NCI-H2029 (cell line): ENCODE data around the gene PDE9A.
"Not testable (repeated sequence)": the region's sequence is repeated elsewhere in the genome, so short reads cannot be mapped to it uniquely, and the experiment has no call there.

Source experiments
- DNase-seq: peaks from one replicate; lab custom pipeline; 2025; lab: John Stamatoyannopoulos, UW

Gene PDE9A

DNA sequence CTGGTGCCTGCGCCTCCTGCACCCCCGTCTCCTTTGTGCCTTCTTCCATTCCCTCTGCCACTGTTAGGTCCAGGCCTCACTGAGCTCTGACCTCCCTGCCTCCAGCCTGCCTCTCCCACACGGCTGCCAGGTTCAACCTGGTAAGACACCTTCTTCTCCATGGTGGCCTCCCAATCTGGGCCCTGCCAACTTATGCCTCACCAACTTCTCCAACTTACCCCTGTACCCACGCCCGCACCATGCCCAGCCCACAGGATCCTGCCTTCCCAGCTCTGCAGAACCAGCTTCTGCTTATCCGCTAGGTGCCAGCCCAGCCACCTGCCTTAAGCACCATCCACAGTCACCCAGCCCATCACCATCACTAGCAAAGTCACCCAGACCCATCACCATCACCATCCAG is 37.2 kb downstream of the PDE9A start:
- DNase-seq = no peak

DNA sequence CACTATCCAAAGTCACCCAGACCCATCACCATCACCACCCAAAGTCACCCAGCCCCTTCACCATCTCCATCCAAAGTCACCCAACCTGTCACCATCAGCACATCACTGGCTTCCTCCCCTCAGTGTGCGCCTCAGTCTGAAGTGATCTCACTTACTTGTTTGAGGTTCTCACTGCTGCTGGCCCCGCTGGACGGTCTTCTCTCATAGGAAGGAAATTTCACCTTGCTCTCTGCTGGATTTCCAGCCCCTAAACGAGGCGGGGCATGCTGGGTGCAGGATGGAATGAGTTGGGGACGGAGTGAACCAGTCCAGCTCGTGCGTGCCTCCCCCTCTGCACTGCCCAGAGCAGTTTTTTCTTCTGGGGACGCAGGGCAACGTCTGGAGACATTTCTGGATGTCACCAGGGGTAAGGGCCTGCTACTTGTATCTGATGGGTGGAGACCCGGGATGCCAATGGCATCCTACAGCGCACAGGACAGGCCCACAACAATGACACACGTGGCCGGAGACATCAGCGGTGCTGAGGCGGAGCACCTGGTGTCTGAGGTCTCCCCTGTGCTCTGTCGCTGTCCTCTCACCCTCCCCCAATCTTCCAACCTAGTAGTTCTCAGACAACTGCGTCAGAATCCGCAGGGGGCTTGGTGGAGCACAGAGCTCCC is 38.6 kb downstream of the PDE9A start:
- DNase-seq = no peak

DNA sequence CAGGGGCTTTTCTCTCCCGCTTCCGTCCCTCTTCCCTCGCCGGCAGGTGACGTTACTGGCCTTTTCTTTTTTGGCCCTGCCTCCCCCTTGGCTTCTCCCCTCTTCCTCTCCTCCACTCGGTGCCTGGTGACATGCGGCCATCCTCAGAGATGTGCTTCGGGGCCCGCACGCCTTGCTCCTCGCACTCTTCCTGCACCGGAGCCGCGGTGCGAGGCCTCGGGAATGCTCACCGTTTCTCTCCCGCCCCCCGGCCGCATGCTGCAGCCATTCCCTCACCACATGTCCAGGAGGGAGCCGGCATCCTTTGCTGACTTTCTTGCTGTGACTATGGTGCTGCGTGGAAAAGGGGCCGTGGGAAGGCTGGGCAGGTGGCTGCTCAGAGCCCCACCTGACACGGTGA is 39.3 kb downstream of the PDE9A start:
- DNase-seq = no peak

DNA sequence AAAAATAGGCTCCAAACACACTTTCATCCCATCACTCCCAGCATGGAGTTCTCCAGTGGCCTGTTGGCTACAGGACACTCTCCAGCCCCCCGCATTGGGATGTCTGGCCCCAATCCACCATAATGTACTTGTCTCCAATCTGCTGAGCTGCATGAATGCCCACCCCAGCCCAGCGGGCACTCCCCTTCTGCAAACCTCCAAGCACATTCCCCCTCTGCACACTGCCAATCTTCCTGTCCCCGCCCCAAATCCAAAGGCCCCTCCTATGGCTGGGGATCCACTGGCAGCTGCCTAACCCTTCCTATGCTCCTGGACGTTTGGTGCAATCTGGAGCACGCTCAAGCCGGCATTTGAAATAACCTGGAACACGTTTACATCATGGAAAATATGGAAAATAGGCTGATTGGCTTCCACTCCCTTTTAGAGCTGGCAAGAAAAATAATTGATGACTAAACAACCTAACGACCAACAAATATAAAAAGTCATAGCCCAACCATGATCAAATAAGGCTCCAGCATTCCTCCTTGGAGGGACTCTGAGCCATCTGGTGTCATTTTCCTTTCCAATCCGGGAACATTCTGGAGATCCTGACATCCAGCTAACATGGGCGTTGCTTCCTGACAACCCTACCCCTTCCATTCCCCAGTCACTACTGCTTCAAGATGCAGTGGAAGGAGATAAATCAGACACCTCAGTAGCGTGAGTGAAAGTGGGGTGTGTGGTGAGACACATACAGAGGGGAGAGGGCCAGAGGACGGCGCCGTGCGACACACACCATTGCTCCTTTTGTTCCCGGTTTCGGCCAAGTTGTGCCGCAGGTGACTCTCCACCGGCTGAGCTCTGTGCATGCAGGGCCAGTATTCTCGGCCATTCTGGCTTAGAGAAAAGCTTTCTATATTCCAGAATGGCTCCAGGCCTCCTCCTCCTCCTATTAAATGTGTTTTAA is 41.6 kb downstream of the PDE9A start:
- no peak for DNase-seq

DNA sequence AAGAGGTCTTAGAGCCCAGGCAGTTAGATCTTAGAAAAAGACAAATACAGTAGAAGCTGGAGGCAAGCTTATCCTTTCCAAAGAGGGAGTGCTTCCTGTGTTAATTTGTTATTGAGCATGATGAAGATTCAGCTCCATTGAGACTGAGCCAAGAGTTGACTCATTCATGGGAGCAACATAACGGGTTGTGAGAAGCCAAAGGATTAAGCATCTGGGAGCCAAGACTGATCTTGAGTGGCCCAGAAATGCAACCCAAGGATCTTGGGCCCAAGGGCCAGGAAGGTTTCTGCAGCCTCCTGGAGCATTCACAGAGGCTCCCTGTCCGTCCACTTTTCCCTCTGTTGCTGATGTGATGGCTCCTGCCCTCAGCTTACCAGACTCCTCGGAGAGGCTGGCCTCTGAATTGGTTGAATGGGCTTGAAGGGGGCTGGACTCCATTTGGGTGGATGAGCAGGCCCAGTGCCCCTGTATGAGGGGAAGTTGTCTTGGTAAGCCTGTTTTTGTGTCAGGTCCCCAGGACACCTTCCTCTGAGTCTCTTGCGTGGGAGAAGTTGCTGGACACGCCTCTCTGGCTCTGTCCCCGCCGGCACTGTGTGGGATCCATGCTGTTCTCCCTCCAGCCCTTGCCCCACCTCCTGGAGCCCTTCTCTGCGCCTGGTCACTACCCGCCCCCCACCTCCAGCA is 42.4 kb downstream of the PDE9A start:
- DNase-seq = peak; percentile 4

DNA sequence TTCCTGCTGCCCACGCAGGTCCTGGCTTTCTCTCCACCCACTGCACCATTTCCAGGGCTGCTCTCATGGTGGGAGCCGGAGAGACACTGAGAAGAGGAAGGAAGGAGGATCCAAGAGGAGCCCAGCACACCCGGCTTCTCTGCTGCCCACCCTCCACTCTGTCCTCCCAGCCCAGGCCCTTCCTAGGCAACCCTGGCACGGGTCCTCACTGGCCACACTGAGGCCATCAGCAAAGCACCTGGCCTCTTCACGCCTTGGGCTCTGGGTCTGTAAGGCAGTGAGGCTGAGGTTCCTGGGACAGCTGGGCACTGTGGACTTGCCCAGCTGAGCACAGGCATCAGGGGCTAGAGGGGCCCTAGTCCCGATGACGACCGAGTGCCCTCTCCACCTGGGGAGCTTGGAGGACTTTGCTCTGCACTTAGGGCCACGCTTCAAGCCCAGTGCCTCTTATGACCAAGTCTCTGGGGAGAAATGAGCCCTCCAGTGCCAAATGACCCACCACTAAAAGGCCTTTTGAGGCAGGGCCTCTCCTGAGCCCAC is 43.1 kb downstream of the PDE9A start:
- DNase-seq = no peak

DNA sequence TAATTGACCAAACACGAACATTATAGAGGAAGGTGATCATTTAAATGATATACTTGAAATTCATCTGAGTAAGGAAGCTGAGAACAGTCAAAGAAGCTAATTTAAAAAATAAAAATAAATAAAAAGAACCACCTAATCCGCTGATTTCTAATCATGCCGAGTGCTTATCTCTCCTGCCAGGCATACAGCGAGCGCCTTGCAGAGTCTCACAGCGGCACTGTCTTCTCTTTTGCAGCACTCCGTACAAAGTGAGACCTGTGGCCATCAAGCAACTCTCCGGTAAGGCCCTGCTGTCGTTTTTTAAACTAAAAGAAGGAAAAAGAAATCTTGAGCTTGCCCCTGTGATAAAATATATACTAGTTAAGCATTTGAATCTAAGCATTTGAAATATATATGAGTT is 45.3 kb downstream of the PDE9A start:
- DNase-seq = no peak

DNA sequence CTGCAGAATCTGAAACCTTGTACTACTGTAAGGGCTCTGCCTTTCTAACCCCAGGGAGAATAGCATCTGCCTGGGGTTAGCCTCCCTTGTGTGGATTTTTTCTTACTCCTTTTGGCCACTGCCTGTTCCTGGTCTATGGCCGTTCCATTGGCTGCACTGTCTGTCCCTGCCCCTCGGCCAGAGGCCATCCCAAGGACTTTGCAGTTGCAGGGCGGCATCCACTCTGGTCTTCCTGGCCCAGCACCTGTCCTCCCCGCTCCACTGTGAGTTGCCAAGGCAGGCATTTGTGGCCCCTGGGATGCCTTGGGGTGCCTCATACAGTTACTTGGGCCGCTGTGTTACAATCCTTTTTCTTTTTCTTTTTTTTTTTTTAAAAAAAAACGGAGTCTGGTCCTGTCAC is 45.8 kb downstream of the PDE9A start:
- no peak for DNase-seq

DNA sequence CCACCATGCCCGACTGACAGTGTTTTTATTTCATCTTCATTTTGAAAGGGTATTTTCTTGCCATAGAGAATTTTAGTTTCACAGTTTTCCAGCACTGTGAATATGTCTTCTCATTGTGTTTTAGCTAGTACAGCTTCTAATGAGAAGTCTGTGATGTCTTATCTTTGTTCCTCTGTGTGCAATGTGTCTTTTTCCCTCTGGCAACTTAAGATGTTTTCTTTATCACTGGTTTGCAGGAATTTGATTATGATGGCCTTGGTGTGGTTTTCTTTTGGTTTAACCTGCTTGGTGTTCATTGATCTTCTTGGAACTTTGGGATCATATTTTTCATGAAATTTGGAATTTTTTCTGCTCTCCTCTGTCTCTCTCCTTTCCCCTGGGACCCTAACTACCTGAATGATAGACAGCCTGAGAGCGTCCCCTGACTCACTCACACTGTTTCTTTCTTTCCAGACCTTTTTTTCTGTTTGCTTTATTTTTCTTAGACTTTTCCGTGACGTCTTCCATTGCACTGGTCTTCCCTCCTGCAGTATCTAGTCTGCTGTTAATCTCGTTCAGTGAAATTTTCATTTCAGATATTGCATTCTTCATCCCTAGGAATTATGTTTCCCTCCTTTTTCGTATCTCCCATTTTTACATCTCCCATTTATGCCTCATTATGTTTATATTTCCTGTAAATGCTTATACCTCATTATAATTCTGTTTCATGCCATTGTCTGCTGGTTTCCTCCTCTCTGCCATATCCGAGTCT is 48.5 kb downstream of the PDE9A start:
- no peak for DNase-seq

DNA sequence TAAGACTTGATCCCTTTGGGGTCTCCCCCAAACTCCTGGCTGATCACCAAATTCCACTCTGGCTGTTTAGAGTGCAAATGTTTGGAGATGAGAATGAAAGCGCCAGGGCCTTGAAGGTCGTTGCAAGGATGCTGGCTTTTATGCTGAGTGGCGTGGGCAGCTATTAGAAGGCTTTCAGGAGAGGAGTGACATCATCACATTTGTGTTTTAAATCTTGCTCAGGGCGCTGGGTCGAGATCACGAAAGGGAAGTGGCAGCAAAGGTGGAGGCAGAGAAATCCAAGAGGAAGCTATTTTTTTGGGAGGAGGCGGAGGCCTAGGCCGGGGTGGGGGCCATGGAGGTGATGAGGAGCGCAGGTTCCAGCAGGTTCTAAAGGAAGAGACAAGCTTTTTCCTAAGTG is 49.3 kb downstream of the PDE9A start:
- DNase-seq = no peak

DNA sequence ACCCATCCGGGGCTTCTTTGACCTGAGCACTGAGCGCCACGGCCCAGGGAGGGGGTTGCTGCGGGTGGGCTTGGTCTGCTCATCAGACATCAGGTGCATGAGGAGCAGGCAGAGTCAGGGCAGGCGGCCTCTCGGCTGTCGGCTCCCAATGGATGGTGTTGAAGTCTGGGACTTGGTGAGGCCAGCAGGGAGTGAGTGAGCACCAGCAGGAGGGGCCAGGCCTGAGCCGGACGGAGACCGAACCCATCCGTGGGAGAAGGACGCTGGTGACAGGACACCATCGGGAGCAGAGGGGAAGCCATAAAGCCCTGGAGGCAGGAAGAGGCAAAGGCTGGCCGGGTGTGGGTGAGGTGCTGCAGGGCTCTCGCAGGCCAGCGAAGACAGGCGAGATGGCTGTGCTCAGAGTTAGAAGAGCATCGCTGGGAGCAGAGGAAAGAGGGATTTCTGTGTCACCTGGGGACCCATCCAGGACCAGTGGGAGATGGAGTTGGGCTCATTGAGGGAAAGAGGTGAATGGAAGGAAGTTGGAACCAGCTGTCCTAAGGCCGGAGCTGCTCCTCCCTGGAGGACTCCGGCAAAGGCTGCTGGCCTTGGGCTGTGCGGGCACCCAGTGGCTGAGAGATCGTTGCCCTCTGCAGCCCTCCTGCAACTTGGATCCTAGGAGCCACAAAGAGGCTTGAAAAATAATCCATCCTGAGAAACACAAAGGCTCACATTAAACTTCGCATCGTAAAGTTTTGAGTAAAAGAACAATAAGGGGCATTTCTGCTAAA is 49.9 kb downstream of the PDE9A start:
- no peak for DNase-seq

DNA sequence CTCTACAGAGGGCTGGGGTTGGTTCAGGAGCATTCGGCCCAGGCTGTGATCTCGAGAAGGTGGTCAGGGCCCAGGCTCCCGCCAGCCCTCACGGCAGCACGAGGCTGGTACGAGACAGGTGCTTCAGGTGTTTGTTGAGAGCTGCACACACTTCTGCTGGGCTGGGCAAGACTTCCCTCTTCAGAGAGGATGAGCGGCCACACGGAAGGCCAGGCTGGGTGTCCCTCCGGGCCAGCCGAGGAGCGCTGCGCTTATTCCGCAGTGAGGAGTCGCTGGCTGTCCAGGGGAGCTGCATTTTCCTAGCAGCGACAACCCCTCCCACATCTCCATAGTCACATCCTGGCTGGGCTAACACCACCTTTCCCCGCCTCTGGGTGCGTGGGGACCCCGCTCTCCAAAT is 50.5 kb downstream of the PDE9A start:
- no peak for DNase-seq

DNA sequence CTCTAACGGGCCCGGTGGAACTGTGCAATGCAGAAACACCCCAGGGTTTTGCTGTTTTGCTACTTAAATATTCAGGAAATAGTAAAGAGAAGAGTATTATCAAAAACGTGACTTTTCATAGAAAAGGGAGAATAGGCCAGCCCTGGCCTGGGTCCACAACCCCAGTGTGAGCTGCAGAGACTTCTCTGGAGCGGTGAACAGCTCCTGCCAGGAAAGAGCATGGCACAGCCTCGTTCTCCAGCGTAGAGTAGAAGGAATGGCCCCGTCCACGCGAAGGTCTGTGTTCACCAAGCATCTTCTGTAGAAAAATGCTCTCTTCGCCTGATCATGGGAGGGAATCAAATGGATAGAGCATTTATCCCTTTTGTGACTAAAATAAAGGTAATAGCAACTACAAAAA is 51.4 kb downstream of the PDE9A start:
- no peak for DNase-seq

DNA sequence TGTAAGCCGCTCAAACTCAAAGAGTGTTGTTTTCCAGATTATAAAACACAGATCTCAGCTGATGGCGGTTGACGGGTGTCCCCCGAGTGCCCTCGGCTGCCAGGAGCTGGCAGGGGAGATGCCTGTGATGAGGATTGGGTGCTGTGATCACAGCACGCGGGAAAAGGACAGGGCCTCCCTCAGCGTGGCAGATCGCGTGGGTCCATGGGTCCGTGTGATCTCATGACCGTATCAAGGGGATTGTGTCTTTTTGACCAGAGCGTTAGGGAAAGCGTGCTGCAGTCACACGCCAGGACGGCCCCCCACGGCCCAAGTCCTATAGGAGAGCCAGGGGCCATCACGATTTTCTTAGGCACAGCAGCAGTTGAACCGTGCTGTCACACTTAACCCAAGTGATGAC is 51.9 kb downstream of the PDE9A start:
- no peak for DNase-seq

DNA sequence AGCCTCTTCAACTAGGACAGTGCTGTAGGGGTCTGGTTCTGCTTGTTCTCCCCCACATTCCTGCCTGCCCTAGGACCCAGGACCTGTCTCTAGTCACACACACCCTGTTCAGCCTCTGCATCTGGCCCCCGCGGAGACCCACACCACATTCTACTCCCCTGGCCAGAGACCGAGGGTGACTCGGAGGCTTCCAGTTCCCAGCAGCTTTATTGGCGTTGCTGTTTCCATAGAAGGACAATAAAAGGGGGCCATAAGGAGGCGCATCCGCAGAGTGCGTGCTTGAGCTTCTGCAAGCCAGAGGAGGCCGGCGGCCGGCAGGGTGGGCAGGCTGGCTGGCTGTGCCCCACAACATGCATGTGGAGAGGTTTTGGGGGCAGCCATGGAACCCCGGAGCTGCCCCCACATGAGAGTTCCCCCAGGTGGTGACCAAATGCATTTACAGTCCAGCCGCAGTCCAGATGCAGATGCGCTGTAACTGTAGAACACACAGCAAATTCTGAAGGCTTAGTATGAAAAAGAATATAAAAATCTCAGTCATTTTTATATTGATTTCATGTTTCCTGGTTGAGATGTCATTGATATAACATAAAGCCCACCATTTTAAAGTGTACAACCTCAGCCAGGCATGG is 52.4 kb downstream of the PDE9A start:
- no peak for DNase-seq

DNA sequence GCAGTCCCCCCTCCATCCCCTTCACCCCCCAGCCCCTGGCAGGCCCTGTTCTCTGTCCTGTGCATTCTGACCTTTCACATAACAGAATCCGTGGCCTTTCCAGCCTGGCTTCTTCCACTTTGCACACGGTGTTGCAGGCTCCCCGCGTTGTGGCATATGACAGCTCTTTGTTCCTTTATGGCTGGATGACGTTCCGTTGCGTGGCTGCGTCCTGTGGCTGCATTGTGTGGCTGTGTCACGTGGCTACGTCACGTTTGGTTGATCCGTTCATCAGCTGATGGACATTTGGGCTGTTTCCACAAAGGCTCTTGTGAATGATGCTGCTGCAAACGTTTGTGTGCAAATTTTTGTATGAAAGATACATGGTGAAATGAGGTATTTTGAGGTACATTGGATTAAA is 53.3 kb downstream of the PDE9A start:
- no peak for DNase-seq

DNA sequence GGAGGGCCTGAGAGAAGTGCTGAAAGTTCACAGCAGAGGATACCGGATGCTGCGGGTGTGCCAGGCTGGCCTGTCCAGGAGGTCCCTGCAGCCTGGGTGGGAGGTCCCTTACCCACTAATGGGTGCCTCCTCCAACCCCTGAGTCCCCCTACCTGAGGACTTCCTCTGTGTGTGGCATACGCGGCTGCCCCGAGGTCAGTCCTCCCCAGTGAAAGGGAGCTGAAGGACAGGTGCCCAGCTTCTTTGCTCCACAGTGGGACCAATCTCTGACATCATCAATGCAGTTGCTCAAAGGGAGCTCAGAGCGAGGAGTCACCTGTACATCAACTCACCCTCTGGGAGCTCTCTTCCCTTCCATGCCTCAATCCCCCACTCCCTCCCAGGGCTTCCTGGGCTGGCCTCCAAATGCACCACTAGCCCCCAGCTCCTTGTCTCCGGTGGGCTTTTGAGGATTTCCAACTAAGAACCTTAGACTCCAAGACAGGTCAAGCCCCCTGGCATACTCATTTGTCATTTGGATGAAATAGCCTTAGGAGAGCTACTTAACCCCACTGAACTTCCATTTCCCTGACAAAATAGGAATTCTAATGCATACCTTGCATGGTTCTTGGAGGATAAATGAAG is 53.9 kb downstream of the PDE9A start:
- no peak for DNase-seq

DNA sequence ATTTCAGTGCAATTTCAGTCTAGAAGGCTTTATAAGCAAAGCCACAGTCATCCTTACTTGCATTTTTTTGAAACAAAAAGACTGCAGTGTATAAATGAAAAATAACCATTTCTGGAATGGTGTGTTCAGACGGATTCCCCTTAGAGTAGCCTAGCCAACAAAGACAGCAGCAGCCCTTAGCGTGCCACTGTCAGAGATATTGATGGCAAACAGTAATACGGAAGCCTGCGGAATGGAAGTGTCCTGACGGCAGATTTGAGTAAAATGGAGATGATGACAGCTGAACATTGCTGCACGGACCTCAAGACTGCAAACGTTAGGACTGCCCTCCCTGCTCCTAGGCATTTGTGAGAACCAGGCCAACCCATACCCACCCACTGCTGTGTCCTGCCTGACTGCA is 54.7 kb downstream of the PDE9A start:
- no peak for DNase-seq

DNA sequence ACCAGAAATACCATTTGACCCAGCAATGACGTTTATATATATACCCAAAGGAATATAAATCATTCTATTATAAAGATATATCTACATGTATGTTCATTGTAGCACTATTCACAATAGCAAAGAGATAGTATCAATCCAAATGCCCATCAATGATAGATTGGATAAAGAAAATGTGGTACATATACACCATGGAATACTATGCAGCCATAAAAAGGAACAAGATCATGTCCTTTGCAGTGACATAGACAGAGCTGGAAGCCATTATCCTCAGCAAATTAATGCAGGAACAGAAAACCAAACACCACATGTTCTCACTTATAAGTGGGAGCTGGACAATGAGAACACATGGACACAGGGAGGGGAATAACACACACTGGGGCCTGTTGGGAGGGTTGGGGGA is 55.5 kb downstream of the PDE9A start:
- not testable (repeated sequence) for DNase-seq

DNA sequence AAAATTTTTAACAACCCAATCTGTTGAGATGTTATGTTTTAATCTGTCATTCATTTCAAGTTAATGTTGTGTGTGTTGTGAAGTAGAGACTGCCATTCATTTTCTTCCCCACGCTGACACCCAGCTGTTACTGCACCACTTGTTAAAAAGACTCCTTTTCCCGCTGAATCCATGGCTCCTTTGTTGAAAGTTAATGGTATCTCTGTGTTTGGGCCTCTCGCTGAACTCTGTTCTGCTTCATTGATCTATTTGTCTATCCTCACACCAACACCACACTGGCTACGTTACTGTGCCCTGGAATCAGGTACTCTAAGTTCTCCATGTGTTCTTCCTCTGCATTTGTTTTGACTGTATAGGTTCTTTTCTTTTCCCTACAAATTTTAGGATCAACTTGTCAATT is 58.2 kb downstream of the PDE9A start:
- DNase-seq = no peak
